GM21737 (cell line): ENCODE results near the gene PVRIG.
"Not testable (repeated sequence)": the region's sequence is repeated elsewhere in the genome, so short reads cannot be mapped to it uniquely, and the experiment has no call there.

Source experiments
- ATAC-seq: cut with Tn5 transposase; IDR thresholded peaks from one replicate; pipeline ENCODE4 v1.9.1; 2021; ENCODE audit warnings: mild to moderate bottlenecking, moderate library complexity; ENCODE audit not compliant: unreplicated experiment

The PVRIG gene

GRCh38 chr7:100192969-100193368 lies 26.8 kb upstream of the PVRIG start:
- no peak for ATAC-seq

GRCh38 chr7:100195222-100195621 lies 24.5 kb upstream of the PVRIG start:
- ATAC-seq, result no peak

- not testable (repeated sequence) for ATAC-seq
Measured at GRCh38 chr7:100195901-100196322, 23.8 kb upstream of the PVRIG start.

- no peak for ATAC-seq
Measured at GRCh38 chr7:100198266-100198665, 21.5 kb upstream of the PVRIG start.

GRCh38 chr7:100200693-100201092 lies 19.1 kb upstream of the PVRIG start:
- ATAC-seq, result no peak

GRCh38 chr7:100204454-100204853 lies 15.3 kb upstream of the PVRIG start:
- no peak for ATAC-seq

- peak; percentile 56 for ATAC-seq
Measured at GRCh38 chr7:100208911-100209408, 10.8 kb upstream of the PVRIG start.

- ATAC-seq, result no peak
Measured at GRCh38 chr7:100209493-100209892, 10.3 kb upstream of the PVRIG start.

- ATAC-seq, result no peak
Measured at GRCh38 chr7:100210805-100211204, 8.9 kb upstream of the PVRIG start.

- ATAC-seq, result peak; percentile 40
Measured at GRCh38 chr7:100211342-100211780, 8.4 kb upstream of the PVRIG start.

- no peak for ATAC-seq
Measured at GRCh38 chr7:100212631-100213286, 7.0 kb upstream of the PVRIG start.

- ATAC-seq, result no peak
Measured at GRCh38 chr7:100213672-100214071, 6.1 kb upstream of the PVRIG start.

- not testable (repeated sequence) for ATAC-seq
Measured at GRCh38 chr7:100214356-100214755, 5.4 kb upstream of the PVRIG start.

GRCh38 chr7:100215895-100216294 lies 3.9 kb upstream of the PVRIG start:
- no peak for ATAC-seq

- ATAC-seq, result not testable (repeated sequence)
Measured at GRCh38 chr7:100217934-100218333, 1.8 kb upstream of the PVRIG start.

- no peak for ATAC-seq
Measured at GRCh38 chr7:100219271-100219737, 445 bp upstream of the PVRIG start.

GRCh38 chr7:100220586-100221230 lies 959 bp downstream of the PVRIG start:
- ATAC-seq, result peak; percentile 8

GRCh38 chr7:100221231-100221718 lies 1.5 kb downstream of the PVRIG start:
- peak; percentile 44 for ATAC-seq

- no peak for ATAC-seq
Measured at GRCh38 chr7:100221767-100222444, 2.2 kb downstream of the PVRIG start.

- no peak for ATAC-seq
Measured at GRCh38 chr7:100222445-100223132, 2.8 kb downstream of the PVRIG start.

- not testable (repeated sequence) for ATAC-seq
Measured at GRCh38 chr7:100223376-100223927, 3.7 kb downstream of the PVRIG start.
